Measurements from ENCODE around the gene SDHAF3. TPM values are rescaled to one million over a fixed set of nuclear protein-coding genes. Genes with fewer than 3 reads are reported as not detected.

Gene SDHAF3
- total and polyA plus RNA-seq, 2 donors (not counting 3 experiments of a cell fraction or from before 2014, with no cell fraction given): 1.7 to 5.2 TPM

DNA sequence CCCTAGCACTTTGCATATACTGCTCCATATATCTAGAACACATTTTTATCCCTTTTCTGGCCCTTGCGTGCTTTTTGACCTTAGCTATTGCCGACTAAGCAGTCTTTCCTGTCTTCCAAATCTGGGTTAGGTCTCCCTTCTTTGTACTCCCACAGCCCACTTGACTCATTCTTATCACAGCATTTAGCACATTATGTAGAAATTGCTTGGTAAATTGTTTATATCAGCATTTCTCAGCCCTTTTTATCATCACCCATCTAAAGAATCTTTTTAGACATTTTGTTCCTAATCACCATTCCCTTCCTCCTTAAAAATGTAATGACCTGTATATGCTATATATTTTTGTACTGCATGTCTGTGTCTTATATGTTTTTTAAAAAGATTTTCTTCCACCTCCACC lies 101.7 kb downstream of the SDHAF3 start:
- TF ChIP-seq FOS (IDR thresholded peaks at IDR 0.05; ENCODE audit: borderline replicate concordance, insufficient read depth, low read length): no peak
- no peak for TF ChIP-seq POLR2AphosphoS5 (IDR thresholded peaks at IDR 0.05; ENCODE audit: insufficient read depth, low read depth, low read length)
- no peak for TF ChIP-seq GATA2 (IDR thresholded peaks at IDR 0.05; ENCODE audit: insufficient read depth, insufficient read length, low read depth, low read length)
- no peak for TF ChIP-seq CTCF (IDR thresholded peaks at IDR 0.05; ENCODE audit: extremely low read depth in 1 of 2, insufficient read depth in 1 of 2, low read depth in 1 of 2, low read length in 2 of 2)
- no peak for TF ChIP-seq JUN (IDR thresholded peaks at IDR 0.05; ENCODE audit: borderline replicate concordance, insufficient read depth, insufficient read length, low read depth)
- no peak for TF ChIP-seq POLR2A (IDR thresholded peaks at IDR 0.05; ENCODE audit: low read depth, low read length)
- no peak for TF ChIP-seq EZH2 (IDR thresholded peaks at IDR 0.05; ENCODE audit: borderline replicate concordance, low read depth, low read length, severe bottlenecking)
- no peak for TF ChIP-seq MAX (IDR thresholded peaks at IDR 0.05; ENCODE audit: insufficient read depth, insufficient read length)
- TF ChIP-seq MYC (IDR thresholded peaks at IDR 0.05; ENCODE audit: low read depth, low read length): no peak
- intact Hi-C loops (cut with micrococcal nuclease): no loop called here
- H3K9me1 ChIP-seq (replicated peaks; ENCODE audit: control insufficient read depth, extremely low read depth, insufficient read depth, low read length): no peaks in the 10 kb centered on the region
- no peaks in the 10 kb centered on the region for H3K27me3 ChIP-seq (ENCODE audit: control insufficient read depth in 2 of 2, insufficient read depth in 2 of 2, low read length in 2 of 2)
- no peak overlapping the region for H3K27ac ChIP-seq (ENCODE audit: insufficient read depth, low read depth, low read length)
- BruUV-seq (replicated peaks): no TSS peak
- no peak for DNase-seq (ENCODE audit: low read depth, low spot score)
- ChIA-PET POLR2A (no interaction called here), CTCF (no interaction called here)
- no peak for FAIRE-seq
- H3K4me3 ChIP-seq (replicated peaks in 1 of 3; ENCODE audit: insufficient read depth in 1 of 3, low read depth in 1 of 3, low read length in 3 of 3): no peak overlapping the region
- no peaks in the 10 kb centered on the region for H3K9me3 ChIP-seq (replicated peaks; ENCODE audit: control insufficient read depth, insufficient read depth, low read length)
- H3K4me1 ChIP-seq (ENCODE audit: control insufficient read depth, extremely low read depth, insufficient read depth, low read length): no peaks in the 10 kb centered on the region
- no peaks in the 10 kb centered on the region for H4K20me1 ChIP-seq (replicated peaks; ENCODE audit: control insufficient read depth, extremely low read depth, insufficient read depth, low read length)
- dilution Hi-C loops (cut with MboI; ENCODE audit: extremely low pct_ligation_motif_present, low sequenced_read_pairs): no loop called here
- H2AFZ ChIP-seq (ENCODE audit: low read depth, low read length): no peak overlapping the region
- no peaks in the 10 kb centered on the region for H3K36me3 ChIP-seq (ENCODE audit: control insufficient read depth in 2 of 2, extremely low read depth in 1 of 2, insufficient read depth in 2 of 2, low read length in 2 of 2)
- H3K4me2 ChIP-seq (ENCODE audit: insufficient read depth, low read length): no peak overlapping the region
- H3K9ac ChIP-seq (replicated peaks; ENCODE audit: extremely low read depth, insufficient read depth, low read length): no peak overlapping the region
- H3K79me2 ChIP-seq (ENCODE audit: control insufficient read depth, insufficient read depth, low read length): no peaks in the 10 kb centered on the region

All from endothelial cell of umbilical vein (primary cell).